ENCODE measurements around the gene SIX3. TPM values are rescaled to one million over a fixed set of nuclear protein-coding genes. Genes with fewer than 3 reads are reported as not detected.
A peak's percentile ranks its signal among the peaks of the same experiment; 100 is the strongest.

The SIX3 gene
- total RNA-seq, 1 experiment from 2014 or later, result 0.56 TPM

DNA sequence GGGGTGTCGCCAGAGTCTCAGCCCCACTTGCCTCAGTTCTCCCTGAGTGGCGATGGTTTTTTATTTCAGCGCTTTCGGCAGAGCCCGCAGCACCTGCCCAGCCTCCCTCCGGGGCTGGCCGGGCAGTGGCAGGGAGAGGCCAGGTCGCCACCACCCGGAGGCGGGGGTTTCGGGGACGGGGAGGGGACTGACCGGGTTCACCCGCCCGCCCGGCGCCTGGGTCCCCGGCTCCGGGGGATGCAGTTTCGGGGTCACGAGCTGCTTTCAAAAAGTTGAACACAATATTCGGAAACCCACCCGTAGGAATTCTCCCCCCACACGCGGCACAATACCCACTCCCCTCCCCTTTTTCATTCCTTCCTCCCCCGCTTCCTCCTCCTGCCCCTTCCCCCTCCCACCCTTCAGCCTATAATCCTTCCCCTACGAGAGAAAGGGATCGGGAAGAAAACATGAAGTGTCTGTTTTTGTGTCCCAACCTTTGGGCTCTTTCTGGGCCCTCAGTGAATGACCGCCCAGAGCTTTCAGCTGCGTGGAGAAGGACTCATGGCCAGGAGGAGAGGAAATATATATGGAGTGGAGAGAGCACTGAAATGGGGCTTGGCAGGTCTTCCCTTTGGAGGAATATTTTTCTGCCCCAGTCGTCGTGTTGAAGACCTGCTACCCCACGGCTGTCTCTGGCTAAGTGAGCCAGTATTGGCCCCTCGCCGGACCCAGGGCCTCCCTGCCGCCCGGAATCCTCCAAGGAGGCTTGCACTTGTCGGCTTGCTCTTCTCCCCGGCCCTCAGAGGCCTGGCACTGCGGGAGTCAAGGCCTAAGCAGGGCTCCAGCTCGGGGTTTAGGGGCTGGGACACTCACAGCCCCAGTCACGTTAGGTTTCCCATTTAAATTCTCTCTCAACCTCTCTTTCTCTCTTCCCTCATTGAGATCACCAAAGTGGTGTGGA, 2.1 kb upstream of the SIX3 start:
- peak overlapping the region; percentile 45 for H3K4me3 ChIP-seq (ENCODE audit: low read depth, low read length, poor library complexity, severe bottlenecking)
- BruUV-seq (replicated peaks), result no TSS peak
- H3K4me1 ChIP-seq (ENCODE audit: insufficient read depth, low read length, poor library complexity, severe bottlenecking), result peaks cover 16% of the 10 kb centered on the region
- H3K27me3 ChIP-seq (replicated peaks; ENCODE audit: insufficient read depth, low read depth, low read length, poor library complexity), result peaks cover 68% of the 10 kb centered on the region
- DNase-seq (ENCODE audit: low spot score), result no peak
- no peak overlapping the region for H3K27ac ChIP-seq (ENCODE audit: low read depth, low read length, poor library complexity, severe bottlenecking)
- H3K9me3 ChIP-seq (ENCODE audit: low read depth, low read length, poor library complexity, severe bottlenecking), result no peaks in the 10 kb centered on the region
- CTCF ChIA-PET, result interaction anchor here (0.6 kb wide), 1 partner anchor 977 kb away, joined by 3 read pairs; no protein-coding TSS in a partner anchor
- intact Hi-C loops (cut with micrococcal nuclease; ENCODE audit: unreplicated experiment), result no loop called here
- POLR2A ChIA-PET (ENCODE audit: low non-redundant PET), result no interaction called here
- TF ChIP-seq EZH2 (IDR thresholded peaks at IDR 0.05; ENCODE audit: borderline replicate concordance, low read depth, low read length, poor library complexity, severe bottlenecking), result no peak
- TF ChIP-seq, protein P1, sequence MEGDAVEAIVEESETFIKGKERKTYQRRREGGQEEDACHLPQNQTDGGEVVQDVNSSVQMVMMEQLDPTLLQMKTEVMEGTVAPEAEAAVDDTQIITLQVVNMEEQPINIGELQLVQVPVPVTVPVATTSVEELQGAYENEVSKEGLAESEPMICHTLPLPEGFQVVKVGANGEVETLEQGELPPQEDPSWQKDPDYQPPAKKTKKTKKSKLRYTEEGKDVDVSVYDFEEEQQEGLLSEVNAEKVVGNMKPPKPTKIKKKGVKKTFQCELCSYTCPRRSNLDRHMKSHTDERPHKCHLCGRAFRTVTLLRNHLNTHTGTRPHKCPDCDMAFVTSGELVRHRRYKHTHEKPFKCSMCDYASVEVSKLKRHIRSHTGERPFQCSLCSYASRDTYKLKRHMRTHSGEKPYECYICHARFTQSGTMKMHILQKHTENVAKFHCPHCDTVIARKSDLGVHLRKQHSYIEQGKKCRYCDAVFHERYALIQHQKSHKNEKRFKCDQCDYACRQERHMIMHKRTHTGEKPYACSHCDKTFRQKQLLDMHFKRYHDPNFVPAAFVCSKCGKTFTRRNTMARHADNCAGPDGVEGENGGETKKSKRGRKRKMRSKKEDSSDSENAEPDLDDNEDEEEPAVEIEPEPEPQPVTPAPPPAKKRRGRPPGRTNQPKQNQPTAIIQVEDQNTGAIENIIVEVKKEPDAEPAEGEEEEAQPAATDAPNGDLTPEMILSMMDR (conservative IDR thresholded peaks at IDR 0.05; ENCODE audit: low read depth, low read length), result no peak
- no peaks in the 10 kb centered on the region for H3K36me3 ChIP-seq (ENCODE audit: insufficient read depth, low read length, poor library complexity, severe bottlenecking)

DNA sequence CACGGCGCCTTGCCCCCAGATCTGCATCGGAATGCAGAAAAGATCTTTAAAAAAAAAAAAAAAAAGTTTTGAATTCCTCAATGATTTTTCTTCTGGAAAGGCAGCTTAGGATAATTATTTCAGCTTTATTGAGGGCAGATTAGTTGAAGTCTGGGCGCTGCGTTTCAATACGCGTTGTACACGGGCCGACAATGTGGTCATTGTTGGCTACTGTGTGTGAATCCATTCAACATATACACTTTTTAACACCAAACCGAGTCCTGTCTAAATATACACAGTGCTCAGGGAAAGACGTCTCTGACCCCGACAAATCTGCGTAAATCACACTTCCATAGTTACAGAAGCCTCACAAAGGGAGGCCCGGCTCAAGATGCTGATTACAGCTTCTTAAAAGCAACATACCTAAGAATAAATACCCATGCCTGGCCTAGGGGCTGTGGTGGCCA, 1.4 kb upstream of the SIX3 start:
- ChIA-PET CTCF (interaction anchor here (0.6 kb wide), 1 partner anchor 977 kb away, joined by 3 read pairs; no protein-coding TSS in a partner anchor), POLR2A (ENCODE audit: low non-redundant PET) (no interaction called here)
- intact Hi-C loops (cut with micrococcal nuclease; ENCODE audit: unreplicated experiment), result no loop called here
- Histone ChIP-seq H3K27ac (ENCODE audit: low read depth, low read length, poor library complexity, severe bottlenecking) (no peak overlapping the region), H3K9me3 (ENCODE audit: low read depth, low read length, poor library complexity, severe bottlenecking) (no peaks in the 10 kb centered on the region), H3K27me3 (replicated peaks; ENCODE audit: insufficient read depth, low read depth, low read length, poor library complexity) (peaks cover 61% of the 10 kb centered on the region), H3K4me3 (ENCODE audit: low read depth, low read length, poor library complexity, severe bottlenecking) (no peak overlapping the region), H3K36me3 (ENCODE audit: insufficient read depth, low read length, poor library complexity, severe bottlenecking) (no peaks in the 10 kb centered on the region), H3K4me1 (ENCODE audit: insufficient read depth, low read length, poor library complexity, severe bottlenecking) (peaks cover 13% of the 10 kb centered on the region)
- no TSS peak for BruUV-seq (replicated peaks)
- no peak for DNase-seq (ENCODE audit: low spot score)
- no peak for TF ChIP-seq EZH2 (IDR thresholded peaks at IDR 0.05; ENCODE audit: borderline replicate concordance, low read depth, low read length, poor library complexity, severe bottlenecking)
- TF ChIP-seq, protein P1 (conservative IDR thresholded peaks at IDR 0.05; ENCODE audit: low read depth, low read length), result no peak

DNA sequence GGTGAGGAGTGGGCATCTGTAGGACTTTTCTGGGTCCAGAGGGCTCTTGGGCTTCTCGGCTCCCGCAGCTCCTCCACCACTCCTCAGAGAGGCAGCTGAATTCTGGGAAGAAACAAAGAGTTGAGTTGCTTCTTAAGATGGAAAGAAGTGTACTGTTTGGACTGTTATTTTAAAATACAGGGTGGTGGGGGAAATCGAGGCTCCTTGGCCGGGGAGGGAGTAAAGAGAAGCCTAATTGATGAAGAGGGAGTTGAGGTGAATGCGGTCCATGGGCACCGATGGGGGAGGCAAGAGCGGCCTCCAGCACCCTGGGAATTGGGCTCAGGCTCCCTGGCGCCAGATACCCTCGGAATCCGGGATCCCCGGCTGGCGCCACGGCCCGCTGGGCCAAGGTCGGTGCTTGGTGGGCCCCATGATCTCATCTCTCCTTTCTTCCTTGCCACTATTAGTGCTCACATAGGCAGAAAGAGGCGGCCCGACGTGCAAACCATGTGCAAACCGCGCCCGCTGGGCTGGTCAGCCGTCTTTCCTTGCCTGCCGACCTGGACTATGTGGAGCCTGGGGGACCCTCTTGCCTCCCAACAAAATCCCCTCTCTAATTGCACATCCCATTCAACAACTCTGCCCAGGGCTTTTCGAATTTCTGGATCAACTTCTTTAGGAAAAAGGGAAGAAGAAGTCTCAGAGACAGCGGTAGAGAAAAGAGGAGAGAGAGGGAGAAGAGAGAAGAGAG, 604 bp upstream of the SIX3 start:
- peaks cover 53% of the 10 kb centered on the region for H3K27me3 ChIP-seq (replicated peaks; ENCODE audit: insufficient read depth, low read depth, low read length, poor library complexity)
- peaks cover 13% of the 10 kb centered on the region for H3K4me1 ChIP-seq (ENCODE audit: insufficient read depth, low read length, poor library complexity, severe bottlenecking)
- TF ChIP-seq, protein P1 (conservative IDR thresholded peaks at IDR 0.05; ENCODE audit: low read depth, low read length), result no peak
- TF ChIP-seq EZH2 (IDR thresholded peaks at IDR 0.05; ENCODE audit: borderline replicate concordance, low read depth, low read length, poor library complexity, severe bottlenecking), result no peak
- H3K27ac ChIP-seq (ENCODE audit: low read depth, low read length, poor library complexity, severe bottlenecking), result no peak overlapping the region
- H3K9me3 ChIP-seq (ENCODE audit: low read depth, low read length, poor library complexity, severe bottlenecking), result no peaks in the 10 kb centered on the region
- no peak for DNase-seq (ENCODE audit: low spot score)
- POLR2A ChIA-PET (ENCODE audit: low non-redundant PET), result no interaction called here
- intact Hi-C loops (cut with micrococcal nuclease; ENCODE audit: unreplicated experiment), result no loop called here
- no TSS peak for BruUV-seq (replicated peaks)
- H3K36me3 ChIP-seq (ENCODE audit: insufficient read depth, low read length, poor library complexity, severe bottlenecking), result no peaks in the 10 kb centered on the region
- H3K4me3 ChIP-seq (ENCODE audit: low read depth, low read length, poor library complexity, severe bottlenecking), result no peak overlapping the region
- CTCF ChIA-PET, result no interaction called here

Measured in A673 (cell line).